SK-N-SH (cell line): ENCODE results near the gene NUP205. TPM values are rescaled to one million over a fixed set of nuclear protein-coding genes. Genes with fewer than 3 reads are reported as not detected.

Source experiments
- CTCF ChIA-PET: fragments of 300-600, 350-600 bp; formaldehyde crosslinking; extraction: SDS; loops from one replicate; lab custom pipeline; 2021; lab: Yijun Ruan, JAX
- POLR2A ChIA-PET: fragments of 350-600 bp; sonication (Branson Sonifier 250); formaldehyde crosslinking; extraction: SDS; loops from one replicate; lab custom pipeline; 2020; ENCODE audit warnings: antibody characterized with exemption, inconsistent platforms; lab: Yijun Ruan, JAX
- DNase-seq: peaks from one replicate; pipeline ENCODE4 v3.0.0; 2012
- H2AFZ ChIP-seq: fragments of 200-600 bp; sonication (generic); 2 replicates; pipeline ENCODE4 v1.8.1; 2016; ENCODE audit warnings: antibody characterized with exemption, mild to moderate bottlenecking, low read depth
- H3F3A ChIP-seq: fragments of 200-600 bp; sonication (generic); replicated peaks from 2 replicates; pipeline ENCODE3; 2016; ENCODE audit warnings: antibody characterized with exemption, mild to moderate bottlenecking; ENCODE audit not compliant: insufficient read depth
- H3K27ac ChIP-seq, 2 experiments: fragments of 200-500 bp in 1 of 2; fragments of 200-600 bp in 1 of 2; sonication (Bioruptor generic) in 1 of 2; sonication (generic), shearing (Covaris generic) in 1 of 2; 2 replicates each; pipeline versions ENCODE4 v1.5.1 to v1.6.1; 2014 to 2016; ENCODE audit warnings: low read depth in 2 of 2, inconsistent platforms in 1 of 2, low read length in 1 of 2, mild to moderate bottlenecking in 1 of 2, mixed read lengths in 1 of 2
- H3K27me3 ChIP-seq: fragments of 200-600 bp; sonication (generic), shearing (Covaris generic); 2 replicates; pipeline ENCODE4 v1.6.1; 2016; ENCODE audit warnings: mixed run types; ENCODE audit not compliant: insufficient read depth
- H3K36me3 ChIP-seq, 2 experiments: fragments of 200-500 bp in 1 of 2; fragments of 200-600 bp in 1 of 2; sonication (Bioruptor generic) in 1 of 2; sonication (generic) in 1 of 2; replicated peaks in 1 of 2; 2 replicates each; pipeline versions ENCODE3 to v1.5.1; 2014 to 2016; ENCODE audit warnings: low read length in 1 of 2, mild to moderate bottlenecking in 1 of 2; ENCODE audit not compliant: insufficient read depth in 2 of 2, control insufficient read depth in 1 of 2
- H3K4me1 ChIP-seq, 2 experiments: fragments of 200-500 bp in 1 of 2; fragments of 200-600 bp in 1 of 2; sonication (Bioruptor generic) in 1 of 2; sonication (generic), shearing (Covaris generic) in 1 of 2; 2 replicates each; pipeline versions ENCODE4 v1.5.1 to v1.6.1; 2014 to 2016; ENCODE audit warnings: low read depth in 1 of 2, low read length in 1 of 2, mixed run types in 1 of 2; ENCODE audit not compliant: insufficient read depth in 2 of 2, control insufficient read depth in 1 of 2
- H3K4me2 ChIP-seq: fragments of 200-600 bp; sonication (generic), shearing (Covaris generic); 2 replicates; pipeline ENCODE4 v1.6.1; 2017; ENCODE audit warnings: mixed run types
- H3K4me3 ChIP-seq, 2 experiments: fragments of 200-500 bp in 1 of 2; fragments of 200-600 bp in 1 of 2; sonication (Bioruptor generic) in 1 of 2; sonication (generic), shearing (Covaris generic) in 1 of 2; 2 replicates each; pipeline versions ENCODE4 v1.5.1 to v1.8.1; 2014 to 2016; ENCODE audit warnings: low read depth in 2 of 2, inconsistent platforms in 1 of 2, low read length in 1 of 2, mild to moderate bottlenecking in 1 of 2, mixed read lengths in 1 of 2, moderate library complexity in 1 of 2
- H3K79me2 ChIP-seq: fragments of 200-600 bp; sonication (generic); 2 replicates; pipeline ENCODE4 v1.8.1; 2017; ENCODE audit warnings: mild to moderate bottlenecking; ENCODE audit not compliant: insufficient read depth
- H3K9ac ChIP-seq: fragments of 200-600 bp; sonication (generic); 2 replicates; pipeline ENCODE4 v1.6.1; 2017; ENCODE audit warnings: mixed run types
- H3K9me2 ChIP-seq: fragments of 200-600 bp; sonication (generic); 2 replicates; pipeline ENCODE4 v1.6.1; 2017; ENCODE audit warnings: mixed run types
- H3K9me3 ChIP-seq: fragments of 200-600 bp; sonication (generic); 2 replicates; pipeline ENCODE4 v1.6.1; 2017; ENCODE audit warnings: mixed run types, mild to moderate bottlenecking, moderate library complexity
- H4K20me1 ChIP-seq: fragments of 200-600 bp; sonication (generic); 2 replicates; pipeline ENCODE4 v1.6.1; 2017; ENCODE audit warnings: mild to moderate bottlenecking, mixed run types; ENCODE audit not compliant: insufficient read depth
- CTCF ChIP-seq: fragments of 200-600 bp; sonication (generic); IDR thresholded peaks from 2 replicates; pipeline ENCODE4 v1.6.1; 2017; ENCODE audit warnings: antibody characterized with exemption, mild to moderate bottlenecking, moderate library complexity
- EZH2phosphoT487 ChIP-seq: fragments of 200-600 bp; sonication (generic); IDR thresholded peaks from 2 replicates; pipeline ENCODE4 v1.6.1; 2017; ENCODE audit warnings: low read depth, mixed run types, mild to moderate bottlenecking, antibody characterized with exemption, moderate library complexity, borderline replicate concordance
- FOXM1 ChIP-seq: IDR thresholded peaks from 2 replicates; pipeline ENCODE4 v1.4.0; 2012; ENCODE audit warnings: low read depth, mild to moderate bottlenecking
- IRF3 ChIP-seq: fragments of 150-350 bp; IDR thresholded peaks from 2 replicates; pipeline ENCODE4 v1.6.1; 2016; ENCODE audit warnings: mild to moderate bottlenecking, low read depth, low read length
- MAX ChIP-seq: IDR thresholded peaks from 2 replicates; pipeline ENCODE4 v1.4.0; 2012; ENCODE audit warnings: low read depth
- MEF2A ChIP-seq: IDR thresholded peaks from 2 replicates; pipeline ENCODE4 v1.4.0; 2012; ENCODE audit warnings: low read depth, borderline replicate concordance
- PBX3 ChIP-seq: IDR thresholded peaks from 2 replicates; pipeline ENCODE4; 2012
- RCOR1 ChIP-seq: fragments of 150-350 bp; IDR thresholded peaks from 2 replicates; pipeline ENCODE4 v1.6.1; 2017; ENCODE audit warnings: antibody characterized with exemption, low read length
- RFX5 ChIP-seq: IDR thresholded peaks from 2 replicates; pipeline ENCODE4 v1.6.1; 2012; ENCODE audit warnings: mild to moderate bottlenecking, improper control_type of control experiment, low read length
- TCF12 ChIP-seq: IDR thresholded peaks from 2 replicates; pipeline ENCODE4 v1.4.0; 2012
- USF1 ChIP-seq: IDR thresholded peaks from 2 replicates; pipeline ENCODE4 v1.4.0; 2012; ENCODE audit warnings: low read depth, borderline replicate concordance
- YY1 ChIP-seq: IDR thresholded peaks from 2 replicates; pipeline ENCODE4 v1.4.0; 2012; ENCODE audit warnings: low read depth, mild to moderate bottlenecking
- WGBS: methylation state at CpG from one replicate; pipeline ENCODE4 v1.1.6; 2017; ENCODE audit warnings: low lambda C conversion rate; 5-methylcytosine and 5-hydroxymethylcytosine counted together
- polyA plus RNA-seq, 3 experiments: library from polyadenylated mRNA; depleted of rRNA; stranded (reverse); fragments of >200 nt; gene quantifications; 2 replicates each; pipeline ENCODE4 v1.2.3, GENCODE V29; 2012

The NUP205 gene
- polyA plus RNA-seq, 1 of the 3 experiments (the other 2 are of a cell fraction) = 48.2 TPM

- 87% methylated on average over 1 of the region's 1 CpG for WGBS
- CTCF ChIA-PET = interaction anchor here (1.0 to 1.4 kb wide), 4 partner anchors 85 to 286 kb away, joined by 5 to 7 read pairs (median 6); no protein-coding TSS in a partner anchor
- no peak for DNase-seq
Measured at GRCh38 chr7:135560631-135561030, 2.9 kb downstream of the NUP205 start.

More at GRCh38 chr7:135560631-135561030, 2.9 kb downstream of the NUP205 start:
- H3K9ac ChIP-seq = no peak overlapping the region
- peaks cover 0 to 3% of the 10 kb centered on the region in 2 experiments; a peak in 2 of 4 replicates for H3K4me1 ChIP-seq
- peaks cover 12% of the 10 kb centered on the region; the same call in 1 of the 2 replicates for H4K20me1 ChIP-seq
- H3F3A ChIP-seq = peaks cover 13% of the 10 kb centered on the region
- no peaks in the 10 kb centered on the region for H3K27me3 ChIP-seq
- no peaks in the 10 kb centered on the region for H3K9me3 ChIP-seq
- H3K79me2 ChIP-seq = peaks cover 78% of the 10 kb centered on the region
- H2AFZ ChIP-seq = no peak overlapping the region
- H3K4me3 ChIP-seq = no peak overlapping the region
- H3K27ac ChIP-seq = no peak overlapping the region
- TF ChIP-seq IRF3 (no peak), RFX5 (no peak), USF1 (no peak), FOXM1 (no peak), EZH2phosphoT487 (no peak), MEF2A (no peak), PBX3 (no peak), YY1 (no peak), MAX (no peak), TCF12 (no peak), CTCF (no peak), RCOR1 (no peak)
- no peak overlapping the region for H3K4me2 ChIP-seq
- H3K9me2 ChIP-seq = no peaks in the 10 kb centered on the region
- POLR2A ChIA-PET = no interaction called here
- H3K36me3 ChIP-seq = peaks cover 0 to 11% of the 10 kb centered on the region in 2 experiments
